Measurements from ENCODE around the gene POFUT2.

DNA sequence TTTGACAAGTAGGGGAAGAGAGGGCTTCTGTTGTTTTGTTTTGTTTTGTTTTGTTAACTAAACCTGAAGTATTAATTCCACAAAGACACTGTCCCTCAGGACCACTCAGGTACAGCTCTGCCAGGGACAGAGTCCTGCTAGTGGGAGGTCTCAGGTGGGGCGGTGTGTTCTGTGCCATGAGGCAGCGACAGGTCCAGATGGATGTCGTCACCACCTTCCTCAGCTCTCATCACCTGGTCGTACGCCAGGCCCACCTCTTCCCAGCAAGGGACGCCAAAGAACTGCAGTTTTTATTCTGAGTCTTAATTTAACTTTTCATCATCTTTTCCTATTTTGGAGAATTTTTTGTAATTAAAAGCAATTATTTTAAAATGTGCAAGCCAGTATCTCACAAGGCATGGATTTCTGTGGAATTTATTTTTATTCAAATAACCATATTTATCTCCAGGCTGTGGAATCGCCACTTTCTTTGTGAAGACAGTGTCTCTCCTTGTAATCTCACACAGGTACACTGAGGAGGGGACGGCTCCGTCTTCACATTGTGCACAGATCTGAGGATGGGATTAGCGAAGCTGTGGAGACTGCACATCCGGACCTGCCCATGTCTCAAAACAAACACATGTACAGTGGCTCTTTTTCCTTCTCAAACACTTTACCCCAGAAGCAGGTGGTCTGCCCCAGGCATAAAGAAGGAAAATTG lies 62.5 kb downstream of the POFUT2 start:
- TF ChIP-seq, protein P1, sequence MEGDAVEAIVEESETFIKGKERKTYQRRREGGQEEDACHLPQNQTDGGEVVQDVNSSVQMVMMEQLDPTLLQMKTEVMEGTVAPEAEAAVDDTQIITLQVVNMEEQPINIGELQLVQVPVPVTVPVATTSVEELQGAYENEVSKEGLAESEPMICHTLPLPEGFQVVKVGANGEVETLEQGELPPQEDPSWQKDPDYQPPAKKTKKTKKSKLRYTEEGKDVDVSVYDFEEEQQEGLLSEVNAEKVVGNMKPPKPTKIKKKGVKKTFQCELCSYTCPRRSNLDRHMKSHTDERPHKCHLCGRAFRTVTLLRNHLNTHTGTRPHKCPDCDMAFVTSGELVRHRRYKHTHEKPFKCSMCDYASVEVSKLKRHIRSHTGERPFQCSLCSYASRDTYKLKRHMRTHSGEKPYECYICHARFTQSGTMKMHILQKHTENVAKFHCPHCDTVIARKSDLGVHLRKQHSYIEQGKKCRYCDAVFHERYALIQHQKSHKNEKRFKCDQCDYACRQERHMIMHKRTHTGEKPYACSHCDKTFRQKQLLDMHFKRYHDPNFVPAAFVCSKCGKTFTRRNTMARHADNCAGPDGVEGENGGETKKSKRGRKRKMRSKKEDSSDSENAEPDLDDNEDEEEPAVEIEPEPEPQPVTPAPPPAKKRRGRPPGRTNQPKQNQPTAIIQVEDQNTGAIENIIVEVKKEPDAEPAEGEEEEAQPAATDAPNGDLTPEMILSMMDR (conservative IDR thresholded peaks at IDR 0.05; ENCODE audit: low read depth, low read length) = no peak
- TF ChIP-seq EZH2 (IDR thresholded peaks at IDR 0.05; ENCODE audit: borderline replicate concordance, low read depth, low read length, poor library complexity, severe bottlenecking) = no peak
